WTC11 (cell line): ENCODE data around the gene HYAL2. TPM values are rescaled to one million over a fixed set of nuclear protein-coding genes. Genes with fewer than 3 reads are reported as not detected.

Experiments
- ATAC-seq: fragments of 200-7000 bp; cut with Tn5 transposase; 2 replicates; pipeline ENCODE4 v1.10.0; 2021; ENCODE audit warnings: mild to moderate bottlenecking, moderate library complexity
- CTCF ChIA-PET: fragments of 300-600 bp; sonication (Branson Sonifier 250); formaldehyde crosslinking; loops from one replicate; lab custom pipeline; 2021; ENCODE audit warnings: antibody characterized with exemption; lab: Charles Lee
- POLR2A ChIA-PET: fragments of 350-600 bp; sonication (Branson Sonifier 250); formaldehyde crosslinking; loops from one replicate; lab custom pipeline; 2021; ENCODE audit warnings: antibody characterized with exemption; lab: Charles Lee
- DNase-seq: peaks from one replicate; pipeline ENCODE4 v3.0.0; 2021; ENCODE audit warnings: low spot score
- H3K27ac Mint-ChIP-seq: 2 replicates; pipeline ENCODE4 v1.8.0; 2021; ENCODE audit warnings: mixed read lengths
- H3K27me3 Mint-ChIP-seq: 2 replicates; pipeline ENCODE4 v1.8.0; 2021; ENCODE audit warnings: low read depth, mild to moderate bottlenecking, moderate library complexity, mixed read lengths
- H3K36me3 Mint-ChIP-seq: 2 replicates; pipeline ENCODE4 v1.8.0; 2021; ENCODE audit warnings: mixed read lengths
- H3K4me1 Mint-ChIP-seq: 2 replicates; pipeline ENCODE4 v1.8.0; 2022; ENCODE audit warnings: mixed read lengths
- H3K4me3 Mint-ChIP-seq: 2 replicates; pipeline ENCODE4 v1.8.0; 2021; ENCODE audit warnings: mild to moderate bottlenecking, moderate library complexity, mixed read lengths
- H3K9me3 Mint-ChIP-seq: 2 replicates; pipeline ENCODE4 v1.8.0; 2021; ENCODE audit warnings: mixed read lengths
- FOXK1 ChIP-seq: sonication (generic); formaldehyde crosslinking; IDR thresholded peaks from 2 replicates; pipeline ENCODE4 v1.8.0; 2022; ENCODE audit warnings: mild to moderate bottlenecking, moderate library complexity, missing genetic modification reagents
- GTF2I ChIP-seq: fragments of 250-450 bp; sonication (Bioruptor Pico); conservative IDR thresholded peaks from 2 replicates; pipeline ENCODE4 v1.4.0; 2021; ENCODE audit warnings: mild to moderate bottlenecking
- IRF2 ChIP-seq: sonication (generic); formaldehyde crosslinking; IDR thresholded peaks from 2 replicates; pipeline ENCODE4 v1.8.0; 2022; ENCODE audit warnings: low read depth, missing genetic modification reagents, borderline replicate concordance
- JAZF1 ChIP-seq: fragments of 250-450 bp; sonication (Bioruptor Pico); IDR thresholded peaks from 2 replicates; pipeline ENCODE4 v1.9.0; 2021; ENCODE audit warnings: moderate library complexity, mild to moderate bottlenecking, inconsistent platforms
- KAT7 ChIP-seq: sonication (generic); formaldehyde crosslinking; IDR thresholded peaks from 2 replicates; pipeline ENCODE4 v1.8.1; 2023; ENCODE audit warnings: missing genetic modification reagents, mild to moderate bottlenecking, borderline replicate concordance
- NFATC4 ChIP-seq: fragments of 250-450 bp; sonication (Bioruptor Pico); IDR thresholded peaks from 2 replicates; pipeline ENCODE4 v1.9.0; 2021; ENCODE audit warnings: mild to moderate bottlenecking
- NFYB ChIP-seq: sonication (generic); formaldehyde crosslinking; conservative IDR thresholded peaks from 2 replicates; pipeline ENCODE4 v1.8.0; 2022; ENCODE audit warnings: low read depth, missing genetic modification reagents
- NR1H2 ChIP-seq: sonication (generic); formaldehyde crosslinking; IDR thresholded peaks from 2 replicates; pipeline ENCODE4 v1.9.0; 2021; ENCODE audit warnings: mild to moderate bottlenecking, moderate library complexity, missing genetic modification reagents
- SOX15 ChIP-seq: fragments of 250-450 bp; sonication (Bioruptor Pico); IDR thresholded peaks from 2 replicates; pipeline ENCODE4 v1.9.0; 2021; ENCODE audit warnings: mild to moderate bottlenecking
- SP1 ChIP-seq: sonication (generic); formaldehyde crosslinking; conservative IDR thresholded peaks from 2 replicates; pipeline ENCODE4 v1.8.1; 2022; ENCODE audit warnings: missing genetic modification reagents
- ZNF219 ChIP-seq: sonication (generic); formaldehyde crosslinking; IDR thresholded peaks from 2 replicates; pipeline ENCODE4 v1.8.0; 2023; ENCODE audit warnings: missing genetic modification reagents, mild to moderate bottlenecking, borderline replicate concordance
- ZNF396 ChIP-seq: fragments of 250-450 bp; sonication (Bioruptor Pico); IDR thresholded peaks from 2 replicates; pipeline ENCODE4 v1.8.0; 2021; ENCODE audit warnings: mild to moderate bottlenecking, moderate library complexity, borderline replicate concordance
- total RNA-seq: library from RNA; stranded (reverse); gene quantifications from 3 replicates; pipeline ENCODE4 v1.2.3, GENCODE V29; 2021
- TF ChIP-seq, protein P1 (sequence below): sonication (generic); formaldehyde crosslinking; IDR thresholded peaks from 2 replicates; pipeline ENCODE4 v1.8.1; 2023; ENCODE audit warnings: mild to moderate bottlenecking, moderate library complexity, missing genetic modification reagents
- TF ChIP-seq, protein P2 (sequence below): sonication (generic); formaldehyde crosslinking; conservative IDR thresholded peaks from 2 replicates; pipeline ENCODE4 v1.8.1; 2023; ENCODE audit warnings: mild to moderate bottlenecking, low read depth, missing genetic modification reagents, moderate library complexity
- TF ChIP-seq, protein P3 (sequence below): sonication (generic); formaldehyde crosslinking; IDR thresholded peaks from 2 replicates; pipeline ENCODE4 v1.8.1; 2023; ENCODE audit warnings: mild to moderate bottlenecking, missing genetic modification reagents, moderate library complexity
- TF ChIP-seq, protein P4 (sequence below): sonication (generic); formaldehyde crosslinking; IDR thresholded peaks from 2 replicates; pipeline ENCODE4 v1.8.1; 2022; ENCODE audit warnings: low read depth, missing genetic modification reagents, borderline replicate concordance
- TF ChIP-seq, protein P5 (sequence below): sonication (generic); formaldehyde crosslinking; IDR thresholded peaks from 2 replicates; pipeline ENCODE4 v1.8.1; 2023; ENCODE audit warnings: mild to moderate bottlenecking, missing genetic modification reagents
- TF ChIP-seq, protein P6 (sequence below): sonication (generic); formaldehyde crosslinking; IDR thresholded peaks from 2 replicates; pipeline ENCODE4 v1.8.0; 2022; ENCODE audit warnings: mild to moderate bottlenecking, missing genetic modification reagents
- TF ChIP-seq, protein P7 (sequence below): sonication (generic); formaldehyde crosslinking; IDR thresholded peaks from 2 replicates; pipeline ENCODE4 v1.8.1; 2022; ENCODE audit warnings: mild to moderate bottlenecking, missing genetic modification reagents, moderate library complexity, borderline replicate concordance
- TF ChIP-seq, protein P8 (sequence below): sonication (generic); formaldehyde crosslinking; IDR thresholded peaks from 2 replicates; pipeline ENCODE4 v1.8.1; 2023; ENCODE audit warnings: mild to moderate bottlenecking, missing genetic modification reagents

The HYAL2 gene
- total RNA-seq, 1 experiment from 2014 or later: 58.0 TPM

DNA sequence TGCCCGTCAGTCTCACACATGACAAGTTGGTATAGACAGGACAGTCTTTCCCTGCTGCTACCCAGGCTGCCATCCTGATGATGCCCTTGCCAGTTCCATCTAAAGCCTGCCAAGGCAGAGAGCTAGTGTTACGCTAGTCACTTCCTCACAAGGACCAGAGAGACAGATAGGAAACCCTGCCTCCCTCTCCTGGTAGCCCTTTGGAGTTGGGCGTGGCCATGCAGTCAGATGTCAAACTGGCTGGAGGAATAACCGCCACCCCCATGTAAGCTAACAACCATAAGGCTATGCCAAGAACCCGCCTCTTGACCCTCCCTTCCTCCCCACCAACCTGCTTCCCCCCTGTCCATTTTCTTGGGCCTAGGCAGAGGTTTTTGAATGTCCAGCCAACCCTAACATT, 34.0 kb upstream of the HYAL2 start:
- no peaks in the 10 kb centered on the region for H3K9me3 Mint-ChIP-seq
- no peak overlapping the region for H3K4me3 Mint-ChIP-seq
- ATAC-seq: no peak
- no peak overlapping the region for H3K27ac Mint-ChIP-seq
- CTCF ChIA-PET: interaction anchor here (1.4 to 2.4 kb wide), 5 partner anchors 8 to 255 kb away, joined by 4 to 10 read pairs (median 5); partner anchors contain the start of genes CISH and ZMYND10
- no peak for DNase-seq
- H3K4me1 Mint-ChIP-seq: peaks cover 24% of the 10 kb centered on the region
- POLR2A ChIA-PET: no interaction called here
- H3K36me3 Mint-ChIP-seq: peaks cover 14% of the 10 kb centered on the region
- H3K27me3 Mint-ChIP-seq: peaks cover 2% of the 10 kb centered on the region; the same call in 1 of the 2 replicates
- TF ChIP-seq JAZF1 (no peak), GTF2I (CRISPR knock-in tag) (no peak), SOX15 (CRISPR knock-in tag) (no peak), IRF2 (CRISPR knock-in tag) (no peak), SP1 (no peak), NFATC4 (no peak), NR1H2 (CRISPR knock-in tag) (no peak), KAT7 (CRISPR knock-in tag) (no peak), NFYB (no peak)
- TF ChIP-seq, protein P1, sequence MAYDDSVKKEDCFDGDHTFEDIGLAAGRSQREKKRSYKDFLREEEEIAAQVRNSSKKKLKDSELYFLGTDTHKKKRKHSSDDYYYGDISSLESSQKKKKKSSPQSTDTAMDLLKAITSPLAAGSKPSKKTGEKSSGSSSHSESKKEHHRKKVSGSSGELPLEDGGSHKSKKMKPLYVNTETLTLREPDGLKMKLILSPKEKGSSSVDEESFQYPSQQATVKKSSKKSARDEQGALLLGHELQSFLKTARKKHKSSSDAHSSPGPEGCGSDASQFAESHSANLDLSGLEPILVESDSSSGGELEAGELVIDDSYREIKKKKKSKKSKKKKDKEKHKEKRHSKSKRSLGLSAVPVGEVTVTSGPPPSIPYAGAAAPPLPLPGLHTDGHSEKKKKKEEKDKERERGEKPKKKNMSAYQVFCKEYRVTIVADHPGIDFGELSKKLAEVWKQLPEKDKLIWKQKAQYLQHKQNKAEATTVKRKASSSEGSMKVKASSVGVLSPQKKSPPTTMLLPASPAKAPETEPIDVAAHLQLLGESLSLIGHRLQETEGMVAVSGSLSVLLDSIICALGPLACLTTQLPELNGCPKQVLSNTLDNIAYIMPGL (CRISPR knock-in tag): no peak
- TF ChIP-seq, protein P2, sequence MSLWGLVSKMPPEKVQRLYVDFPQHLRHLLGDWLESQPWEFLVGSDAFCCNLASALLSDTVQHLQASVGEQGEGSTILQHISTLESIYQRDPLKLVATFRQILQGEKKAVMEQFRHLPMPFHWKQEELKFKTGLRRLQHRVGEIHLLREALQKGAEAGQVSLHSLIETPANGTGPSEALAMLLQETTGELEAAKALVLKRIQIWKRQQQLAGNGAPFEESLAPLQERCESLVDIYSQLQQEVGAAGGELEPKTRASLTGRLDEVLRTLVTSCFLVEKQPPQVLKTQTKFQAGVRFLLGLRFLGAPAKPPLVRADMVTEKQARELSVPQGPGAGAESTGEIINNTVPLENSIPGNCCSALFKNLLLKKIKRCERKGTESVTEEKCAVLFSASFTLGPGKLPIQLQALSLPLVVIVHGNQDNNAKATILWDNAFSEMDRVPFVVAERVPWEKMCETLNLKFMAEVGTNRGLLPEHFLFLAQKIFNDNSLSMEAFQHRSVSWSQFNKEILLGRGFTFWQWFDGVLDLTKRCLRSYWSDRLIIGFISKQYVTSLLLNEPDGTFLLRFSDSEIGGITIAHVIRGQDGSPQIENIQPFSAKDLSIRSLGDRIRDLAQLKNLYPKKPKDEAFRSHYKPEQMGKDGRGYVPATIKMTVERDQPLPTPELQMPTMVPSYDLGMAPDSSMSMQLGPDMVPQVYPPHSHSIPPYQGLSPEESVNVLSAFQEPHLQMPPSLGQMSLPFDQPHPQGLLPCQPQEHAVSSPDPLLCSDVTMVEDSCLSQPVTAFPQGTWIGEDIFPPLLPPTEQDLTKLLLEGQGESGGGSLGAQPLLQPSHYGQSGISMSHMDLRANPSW (CRISPR knock-in tag): no peak
- TF ChIP-seq, protein P3, sequence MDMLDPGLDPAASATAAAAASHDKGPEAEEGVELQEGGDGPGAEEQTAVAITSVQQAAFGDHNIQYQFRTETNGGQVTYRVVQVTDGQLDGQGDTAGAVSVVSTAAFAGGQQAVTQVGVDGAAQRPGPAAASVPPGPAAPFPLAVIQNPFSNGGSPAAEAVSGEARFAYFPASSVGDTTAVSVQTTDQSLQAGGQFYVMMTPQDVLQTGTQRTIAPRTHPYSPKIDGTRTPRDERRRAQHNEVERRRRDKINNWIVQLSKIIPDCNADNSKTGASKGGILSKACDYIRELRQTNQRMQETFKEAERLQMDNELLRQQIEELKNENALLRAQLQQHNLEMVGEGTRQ (CRISPR knock-in tag): no peak
- TF ChIP-seq, protein P4, sequence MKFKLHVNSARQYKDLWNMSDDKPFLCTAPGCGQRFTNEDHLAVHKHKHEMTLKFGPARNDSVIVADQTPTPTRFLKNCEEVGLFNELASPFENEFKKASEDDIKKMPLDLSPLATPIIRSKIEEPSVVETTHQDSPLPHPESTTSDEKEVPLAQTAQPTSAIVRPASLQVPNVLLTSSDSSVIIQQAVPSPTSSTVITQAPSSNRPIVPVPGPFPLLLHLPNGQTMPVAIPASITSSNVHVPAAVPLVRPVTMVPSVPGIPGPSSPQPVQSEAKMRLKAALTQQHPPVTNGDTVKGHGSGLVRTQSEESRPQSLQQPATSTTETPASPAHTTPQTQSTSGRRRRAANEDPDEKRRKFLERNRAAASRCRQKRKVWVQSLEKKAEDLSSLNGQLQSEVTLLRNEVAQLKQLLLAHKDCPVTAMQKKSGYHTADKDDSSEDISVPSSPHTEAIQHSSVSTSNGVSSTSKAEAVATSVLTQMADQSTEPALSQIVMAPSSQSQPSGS: no peak
- TF ChIP-seq, protein P5, sequence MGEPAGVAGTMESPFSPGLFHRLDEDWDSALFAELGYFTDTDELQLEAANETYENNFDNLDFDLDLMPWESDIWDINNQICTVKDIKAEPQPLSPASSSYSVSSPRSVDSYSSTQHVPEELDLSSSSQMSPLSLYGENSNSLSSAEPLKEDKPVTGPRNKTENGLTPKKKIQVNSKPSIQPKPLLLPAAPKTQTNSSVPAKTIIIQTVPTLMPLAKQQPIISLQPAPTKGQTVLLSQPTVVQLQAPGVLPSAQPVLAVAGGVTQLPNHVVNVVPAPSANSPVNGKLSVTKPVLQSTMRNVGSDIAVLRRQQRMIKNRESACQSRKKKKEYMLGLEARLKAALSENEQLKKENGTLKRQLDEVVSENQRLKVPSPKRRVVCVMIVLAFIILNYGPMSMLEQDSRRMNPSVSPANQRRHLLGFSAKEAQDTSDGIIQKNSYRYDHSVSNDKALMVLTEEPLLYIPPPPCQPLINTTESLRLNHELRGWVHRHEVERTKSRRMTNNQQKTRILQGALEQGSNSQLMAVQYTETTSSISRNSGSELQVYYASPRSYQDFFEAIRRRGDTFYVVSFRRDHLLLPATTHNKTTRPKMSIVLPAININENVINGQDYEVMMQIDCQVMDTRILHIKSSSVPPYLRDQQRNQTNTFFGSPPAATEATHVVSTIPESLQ (CRISPR knock-in tag): no peak
- TF ChIP-seq, all 79 proteins: peak for 0

DNA sequence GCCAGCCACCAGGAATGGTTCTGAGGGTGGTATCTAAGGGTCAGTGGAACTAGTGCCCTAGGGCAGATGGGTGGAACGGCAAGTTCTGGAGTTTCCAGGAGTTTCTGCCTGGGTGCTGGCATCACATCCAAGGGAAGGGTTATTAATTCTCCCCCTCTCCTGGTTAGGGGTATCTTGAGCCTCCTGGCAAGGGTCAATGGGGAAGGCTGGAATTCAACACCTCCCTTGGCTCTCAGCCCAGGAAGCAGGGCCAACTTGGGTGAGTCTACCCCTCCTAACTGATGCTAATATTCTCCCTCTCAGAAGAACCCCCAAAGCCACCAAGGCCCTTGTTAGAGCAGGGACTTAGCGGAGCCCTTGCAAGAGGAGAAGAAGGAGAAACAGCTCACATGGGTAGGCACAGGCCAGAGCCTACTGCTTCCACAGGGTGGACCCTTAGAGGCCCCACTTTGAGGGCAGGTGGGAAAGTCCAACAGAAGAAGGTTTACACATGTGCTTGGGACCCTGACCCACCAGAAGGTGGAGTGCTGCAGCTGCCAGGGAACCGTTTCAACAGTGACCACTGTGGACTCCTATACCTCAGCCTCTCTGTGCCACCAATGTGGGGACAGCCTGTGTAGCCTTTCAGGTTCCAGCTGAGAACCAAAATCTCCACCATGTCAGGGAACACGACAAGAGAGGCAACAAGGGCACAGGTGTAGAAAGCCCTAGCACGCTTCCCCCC, 33.4 kb upstream of the HYAL2 start:
- ATAC-seq (no peak), DNase-seq (no peak)
- H3K9me3 Mint-ChIP-seq: no peaks in the 10 kb centered on the region
- ChIA-PET POLR2A (no interaction called here), CTCF (interaction anchor here (0.9 to 2.4 kb wide), 5 partner anchors 9 to 256 kb away, joined by 4 to 6 read pairs (median 4); partner anchors contain the start of genes CISH and ZMYND10)
- H3K4me3 Mint-ChIP-seq: no peak overlapping the region
- H3K4me1 Mint-ChIP-seq: peaks cover 29% of the 10 kb centered on the region
- H3K27me3 Mint-ChIP-seq: peaks cover 2% of the 10 kb centered on the region; the same call in 1 of the 2 replicates
- H3K36me3 Mint-ChIP-seq: peaks cover 14% of the 10 kb centered on the region
- H3K27ac Mint-ChIP-seq: no peak overlapping the region
- TF ChIP-seq FOXK1 (CRISPR knock-in tag): no peak
- TF ChIP-seq ZNF396: no peak
- TF ChIP-seq, protein P6, sequence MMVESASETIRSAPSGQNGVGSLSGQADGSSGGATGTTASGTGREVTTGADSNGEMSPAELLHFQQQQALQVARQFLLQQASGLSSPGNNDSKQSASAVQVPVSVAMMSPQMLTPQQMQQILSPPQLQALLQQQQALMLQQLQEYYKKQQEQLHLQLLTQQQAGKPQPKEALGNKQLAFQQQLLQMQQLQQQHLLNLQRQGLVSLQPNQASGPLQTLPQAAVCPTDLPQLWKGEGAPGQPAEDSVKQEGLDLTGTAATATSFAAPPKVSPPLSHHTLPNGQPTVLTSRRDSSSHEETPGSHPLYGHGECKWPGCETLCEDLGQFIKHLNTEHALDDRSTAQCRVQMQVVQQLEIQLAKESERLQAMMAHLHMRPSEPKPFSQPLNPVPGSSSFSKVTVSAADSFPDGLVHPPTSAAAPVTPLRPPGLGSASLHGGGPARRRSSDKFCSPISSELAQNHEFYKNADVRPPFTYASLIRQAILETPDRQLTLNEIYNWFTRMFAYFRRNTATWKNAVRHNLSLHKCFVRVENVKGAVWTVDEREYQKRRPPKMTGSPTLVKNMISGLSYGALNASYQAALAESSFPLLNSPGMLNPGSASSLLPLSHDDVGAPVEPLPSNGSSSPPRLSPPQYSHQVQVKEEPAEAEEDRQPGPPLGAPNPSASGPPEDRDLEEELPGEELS (CRISPR knock-in tag): no peak
- no peak for TF ChIP-seq ZNF219
- TF ChIP-seq, protein P7, sequence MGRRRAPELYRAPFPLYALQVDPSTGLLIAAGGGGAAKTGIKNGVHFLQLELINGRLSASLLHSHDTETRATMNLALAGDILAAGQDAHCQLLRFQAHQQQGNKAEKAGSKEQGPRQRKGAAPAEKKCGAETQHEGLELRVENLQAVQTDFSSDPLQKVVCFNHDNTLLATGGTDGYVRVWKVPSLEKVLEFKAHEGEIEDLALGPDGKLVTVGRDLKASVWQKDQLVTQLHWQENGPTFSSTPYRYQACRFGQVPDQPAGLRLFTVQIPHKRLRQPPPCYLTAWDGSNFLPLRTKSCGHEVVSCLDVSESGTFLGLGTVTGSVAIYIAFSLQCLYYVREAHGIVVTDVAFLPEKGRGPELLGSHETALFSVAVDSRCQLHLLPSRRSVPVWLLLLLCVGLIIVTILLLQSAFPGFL (CRISPR knock-in tag): no peak
- TF ChIP-seq, protein P8, sequence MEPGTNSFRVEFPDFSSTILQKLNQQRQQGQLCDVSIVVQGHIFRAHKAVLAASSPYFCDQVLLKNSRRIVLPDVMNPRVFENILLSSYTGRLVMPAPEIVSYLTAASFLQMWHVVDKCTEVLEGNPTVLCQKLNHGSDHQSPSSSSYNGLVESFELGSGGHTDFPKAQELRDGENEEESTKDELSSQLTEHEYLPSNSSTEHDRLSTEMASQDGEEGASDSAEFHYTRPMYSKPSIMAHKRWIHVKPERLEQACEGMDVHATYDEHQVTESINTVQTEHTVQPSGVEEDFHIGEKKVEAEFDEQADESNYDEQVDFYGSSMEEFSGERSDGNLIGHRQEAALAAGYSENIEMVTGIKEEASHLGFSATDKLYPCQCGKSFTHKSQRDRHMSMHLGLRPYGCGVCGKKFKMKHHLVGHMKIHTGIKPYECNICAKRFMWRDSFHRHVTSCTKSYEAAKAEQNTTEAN (CRISPR knock-in tag): no peak
